Hepatocyte (in vitro differentiated cells): Measurements from ENCODE around the gene DOCK2. TPM values are rescaled to one million over a fixed set of nuclear protein-coding genes. Genes with fewer than 3 reads are reported as not detected.

ENCODE experiments used
- DNase-seq: peaks from one replicate; pipeline ENCODE4 v3.0.0-alpha.2; 2016; ENCODE audit warnings: low spot score
- H2AFZ ChIP-seq: fragments of 200-600 bp; sonication (generic); 2 replicates; pipeline ENCODE4 v1.6.0; 2016; ENCODE audit warnings: antibody characterized with exemption, mild to moderate bottlenecking
- H3K27ac ChIP-seq: fragments of 200-600 bp; sonication (generic); 2 replicates; pipeline ENCODE4 v1.5.1; 2016; ENCODE audit warnings: mild to moderate bottlenecking
- H3K27me3 ChIP-seq: fragments of 200-600 bp; sonication (generic); 2 replicates; pipeline ENCODE4 v1.6.1; 2016
- H3K36me3 ChIP-seq: fragments of 200-600 bp; sonication (generic); replicated peaks from 2 replicates; pipeline ENCODE4 v1.5.1; 2016; ENCODE audit warnings: low read depth; ENCODE audit not compliant: insufficient read depth
- H3K4me1 ChIP-seq: fragments of 200-600 bp; sonication (generic); 2 replicates; pipeline ENCODE4 v1.5.1; 2016; ENCODE audit warnings: mild to moderate bottlenecking, moderate library complexity; ENCODE audit not compliant: insufficient read depth
- H3K4me2 ChIP-seq: fragments of 200-600 bp; sonication (generic); 2 replicates; pipeline ENCODE4 v1.6.0; 2016
- H3K4me3 ChIP-seq: fragments of 200-600 bp; sonication (generic); 2 replicates; pipeline ENCODE4 v1.5.1; 2016; ENCODE audit warnings: mild to moderate bottlenecking
- H3K79me2 ChIP-seq: fragments of 200-600 bp; sonication (generic); 2 replicates; pipeline ENCODE4 v1.6.0; 2017; ENCODE audit warnings: mild to moderate bottlenecking
- H3K9me2 ChIP-seq: fragments of 200-600 bp; sonication (generic); replicated peaks from 2 replicates; pipeline ENCODE4 v1.6.0; 2017; ENCODE audit warnings: mild to moderate bottlenecking; ENCODE audit not compliant: insufficient read depth
- H3K9me3 ChIP-seq: fragments of 200-600 bp; sonication (generic); 2 replicates; pipeline ENCODE4 v1.5.1; 2016; ENCODE audit warnings: low read depth, mild to moderate bottlenecking
- H4K20me1 ChIP-seq: fragments of 200-600 bp; sonication (generic); 2 replicates; pipeline ENCODE4 v1.6.0; 2016; ENCODE audit warnings: mild to moderate bottlenecking; ENCODE audit not compliant: insufficient read depth, poor library complexity, severe bottlenecking
- CTCF ChIP-seq: fragments of 200-600 bp; sonication (generic); IDR thresholded peaks from 2 replicates; pipeline ENCODE4 v1.5.1; 2016; ENCODE audit warnings: antibody characterized with exemption, mild to moderate bottlenecking; ENCODE audit not compliant: poor library complexity
- EZH2 ChIP-seq: fragments of 200-600 bp; sonication (generic); IDR thresholded peaks from 2 replicates; pipeline ENCODE4 v1.6.1; 2016; ENCODE audit warnings: antibody characterized with exemption, mild to moderate bottlenecking, borderline replicate concordance
- EZH2phosphoT487 ChIP-seq: fragments of 200-600 bp; sonication (generic); IDR thresholded peaks from one replicate; pipeline ENCODE4 v1.6.1; 2018; ENCODE audit warnings: antibody characterized with exemption, mild to moderate bottlenecking, low read depth, moderate library complexity; ENCODE audit not compliant: unreplicated experiment, severe bottlenecking
- WGBS: methylation state at CpG from one replicate; pipeline ENCODE4 v1.1.6; 2016; ENCODE audit warnings: low lambda C conversion rate; ENCODE audit errors: missing lambda C conversion rate; 5-methylcytosine and 5-hydroxymethylcytosine counted together
- polyA plus RNA-seq: library from polyadenylated mRNA; unstranded; fragments of >200 nt; fragmentation: Nextera tagmentation; extraction: Ambion mirVana; gene quantifications from 2 replicates; pipeline ENCODE4 v1.2.1, GENCODE V29; 2016
- total RNA-seq: library from RNA; depleted of rRNA; stranded (reverse); fragments of >200 nt; gene quantifications from 2 replicates; pipeline ENCODE4 v1.2.3, GENCODE V29; 2014

Gene DOCK2
- total and polyA plus RNA-seq, 2 experiments from 2014 or later = 0.60 TPM; not detected in 1

- no peaks in the 10 kb centered on the region for H3K9me2 ChIP-seq
- H4K20me1 ChIP-seq = no peaks in the 10 kb centered on the region
- no peaks in the 10 kb centered on the region for H3K4me1 ChIP-seq
- H3K27me3 ChIP-seq = no peaks in the 10 kb centered on the region
- no peak for DNase-seq
- no peaks in the 10 kb centered on the region for H3K9me3 ChIP-seq
- no peak for TF ChIP-seq EZH2
- no peak for TF ChIP-seq CTCF
- no peak for TF ChIP-seq EZH2phosphoT487
- no peak overlapping the region for H2AFZ ChIP-seq
- no peaks in the 10 kb centered on the region for H3K79me2 ChIP-seq
- H3K27ac ChIP-seq = no peak overlapping the region
- no peak overlapping the region for H3K4me3 ChIP-seq
- WGBS = 72% methylated on average over 6 of the region's 6 CpGs
- no peak overlapping the region for H3K4me2 ChIP-seq
- no peaks in the 10 kb centered on the region for H3K36me3 ChIP-seq
These were observed 368.9 kb downstream of the DOCK2 start for GRCh38 chr5:170006021-170006420.

GRCh38 chr5:170008376-170008775, 371.3 kb downstream of the DOCK2 start:
- TF ChIP-seq EZH2 (no peak), CTCF (no peak), EZH2phosphoT487 (no peak)
- H2AFZ ChIP-seq = no peak overlapping the region
- WGBS = 85% methylated on average over 6 of the region's 6 CpGs
- H3K27me3 ChIP-seq = no peaks in the 10 kb centered on the region
- no peaks in the 10 kb centered on the region for H3K9me3 ChIP-seq
- no peak overlapping the region for H3K27ac ChIP-seq
- DNase-seq = no peak
- H3K4me2 ChIP-seq = no peak overlapping the region
- H3K36me3 ChIP-seq = no peaks in the 10 kb centered on the region
- H3K9me2 ChIP-seq = no peaks in the 10 kb centered on the region
- no peaks in the 10 kb centered on the region for H3K4me1 ChIP-seq
- H3K4me3 ChIP-seq = no peak overlapping the region
- no peaks in the 10 kb centered on the region for H3K79me2 ChIP-seq
- no peaks in the 10 kb centered on the region for H4K20me1 ChIP-seq

- Histone ChIP-seq H3K27ac (no peak overlapping the region), H3K36me3 (no peaks in the 10 kb centered on the region), H3K9me3 (no peaks in the 10 kb centered on the region), H3K79me2 (no peaks in the 10 kb centered on the region), H2AFZ (no peak overlapping the region), H3K4me2 (no peak overlapping the region), H4K20me1 (no peaks in the 10 kb centered on the region), H3K27me3 (no peaks in the 10 kb centered on the region), H3K9me2 (no peaks in the 10 kb centered on the region), H3K4me1 (no peaks in the 10 kb centered on the region), H3K4me3 (no peak overlapping the region)
- DNase-seq = no peak
- WGBS = 72% methylated on average over 4 of the region's 4 CpGs
- TF ChIP-seq EZH2 = no peak
- no peak for TF ChIP-seq EZH2phosphoT487
- no peak for TF ChIP-seq CTCF
These were observed 373.5 kb downstream of the DOCK2 start for GRCh38 chr5:170010595-170010994.

GRCh38 chr5:170011751-170012150, 374.7 kb downstream of the DOCK2 start:
- Histone ChIP-seq H4K20me1 (no peaks in the 10 kb centered on the region), H3K4me3 (no peak overlapping the region), H3K27me3 (peaks cover 5% of the 10 kb centered on the region), H3K9me2 (no peaks in the 10 kb centered on the region), H3K79me2 (no peaks in the 10 kb centered on the region), H2AFZ (no peak overlapping the region), H3K9me3 (no peaks in the 10 kb centered on the region), H3K27ac (no peak overlapping the region), H3K4me2 (no peak overlapping the region), H3K36me3 (no peaks in the 10 kb centered on the region), H3K4me1 (no peaks in the 10 kb centered on the region)
- TF ChIP-seq EZH2phosphoT487 (no peak), EZH2 (no peak), CTCF (no peak)
- no peak for DNase-seq
- WGBS = 74% methylated on average over 2 of the region's 2 CpGs
